Heart left ventricle (tissue), 13 donors: ENCODE measurements around the gene TXN2.
A peak's percentile ranks its signal among the peaks of the same experiment; 100 is the strongest.

Experiments used
- POLR2A ChIP-seq, 2 donors: fragments of 450-650 bp; IDR thresholded peaks; one replicate each; pipeline ENCODE4 v1.6.1; 2017; ENCODE audit warnings: antibody characterized with exemption in 2 of 2, mild to moderate bottlenecking in 2 of 2, moderate library complexity in 2 of 2
- TF ChIP-seq, protein P1 (sequence below), 12 donors: fragments of 200-600 bp; sonication (generic) in 4 of 12; IDR thresholded peaks; one replicate each; pipeline versions ENCODE4 v1.5.0 to v1.8.0; 2018 to 2022; ENCODE audit warnings: antibody characterized with exemption in 12 of 12, mild to moderate bottlenecking in 5 of 12
- donor health status: ischemic (EF 13 %, LVEDD 7.1; RV severe dilation, severe dysfunction).
- donor health status: DM: no; HTN: yes; CAD: no.
- donor health status: DM: no; HTN: no; CAD: no.
- donor health status: ischemic (EF 25% LVEDD 6.9; RV normal size, moderate dysfunction).
- donor health status: ischemic (EF 25% LVEDD 5.7; RV mildly dilated, moderate dysfunction).
- donor health status: ischemic (EF 35%, LVEDD 5.7; RV mildly dilated, moderate dysfunction).
- donor health status: nonischemic (EF 11% LVEDD 7.7; RV severe dilation, severe dysfunction).
- donor health status: DM: yes; HTN: yes; CAD: no.
- donor health status: PGD.
- donor health status: ischemic (EF 29% LVEDD 5.4; RV normal size, mild dysfunction).
- donor health status: nonischemic (EF 23%, LVEDD 6.1; RV moderate dilation, normal function).

DNA sequence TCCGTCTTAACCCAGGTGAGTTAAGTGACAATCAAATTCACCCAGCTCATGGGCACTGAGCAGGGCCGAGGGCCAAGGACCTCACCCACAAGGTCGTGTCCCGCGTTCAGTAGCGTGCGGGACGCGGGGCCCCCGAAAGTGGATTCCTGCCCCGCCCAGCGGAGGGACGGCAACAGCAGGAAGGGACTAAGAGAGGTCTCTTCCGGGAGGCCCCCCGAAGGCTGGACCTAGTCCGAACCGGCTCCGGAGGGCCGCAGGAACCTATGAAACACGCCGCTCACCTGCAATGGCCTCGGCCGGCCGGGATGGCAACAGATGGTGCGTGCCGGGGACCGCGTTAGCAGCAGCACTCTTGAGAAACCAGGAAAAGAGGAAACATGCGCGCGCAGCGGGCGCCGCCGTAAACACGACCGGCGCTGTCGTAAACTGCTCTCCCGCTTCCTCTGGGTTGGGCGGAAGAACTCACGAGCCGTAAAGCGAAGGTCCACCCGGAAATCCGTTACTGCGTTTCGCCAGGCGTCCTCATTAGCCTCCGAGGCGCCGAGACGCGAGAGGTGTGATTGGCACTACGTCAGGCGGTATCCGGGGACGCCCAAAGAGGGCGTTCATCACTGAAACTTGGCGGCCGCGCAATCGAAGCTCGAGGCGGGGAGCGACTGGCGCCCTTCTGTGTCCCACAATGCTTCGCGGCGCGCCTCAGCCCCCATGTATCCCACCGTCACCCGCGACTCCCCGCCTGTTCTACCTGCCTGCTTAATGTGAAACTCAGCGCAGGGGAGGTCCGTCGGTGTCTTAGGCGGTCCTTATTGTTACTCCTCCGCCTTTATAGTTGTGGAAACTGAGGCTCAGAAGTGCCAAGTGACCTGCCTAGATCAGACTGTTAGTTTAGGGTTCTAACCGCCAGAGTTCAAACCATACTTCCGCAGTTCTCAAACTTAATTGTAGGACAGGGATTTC, 47.6 kb upstream of the TXN2 start, which contains the start of gene EIF3D:
- TF ChIP-seq POLR2A (IDR thresholded peaks at IDR 0.05), result peak in 1 of 2 donors; percentile 66
- TF ChIP-seq, protein P1, sequence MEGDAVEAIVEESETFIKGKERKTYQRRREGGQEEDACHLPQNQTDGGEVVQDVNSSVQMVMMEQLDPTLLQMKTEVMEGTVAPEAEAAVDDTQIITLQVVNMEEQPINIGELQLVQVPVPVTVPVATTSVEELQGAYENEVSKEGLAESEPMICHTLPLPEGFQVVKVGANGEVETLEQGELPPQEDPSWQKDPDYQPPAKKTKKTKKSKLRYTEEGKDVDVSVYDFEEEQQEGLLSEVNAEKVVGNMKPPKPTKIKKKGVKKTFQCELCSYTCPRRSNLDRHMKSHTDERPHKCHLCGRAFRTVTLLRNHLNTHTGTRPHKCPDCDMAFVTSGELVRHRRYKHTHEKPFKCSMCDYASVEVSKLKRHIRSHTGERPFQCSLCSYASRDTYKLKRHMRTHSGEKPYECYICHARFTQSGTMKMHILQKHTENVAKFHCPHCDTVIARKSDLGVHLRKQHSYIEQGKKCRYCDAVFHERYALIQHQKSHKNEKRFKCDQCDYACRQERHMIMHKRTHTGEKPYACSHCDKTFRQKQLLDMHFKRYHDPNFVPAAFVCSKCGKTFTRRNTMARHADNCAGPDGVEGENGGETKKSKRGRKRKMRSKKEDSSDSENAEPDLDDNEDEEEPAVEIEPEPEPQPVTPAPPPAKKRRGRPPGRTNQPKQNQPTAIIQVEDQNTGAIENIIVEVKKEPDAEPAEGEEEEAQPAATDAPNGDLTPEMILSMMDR (IDR thresholded peaks at IDR 0.05), result peak in 7 of 12 donors; percentile 4 to 32 (median 8)
